OCI-LY3 (cell line): Measurements from ENCODE around the gene CHCHD5.

Source experiments
- CTCF ChIP-seq: fragments of 200-600, 300-600 bp; sonication (generic); IDR thresholded peaks from 2 replicates; pipeline ENCODE4 v1.5.1; 2014; ENCODE audit warnings: antibody characterized with exemption, low read length, low read depth
- EZH2phosphoT487 ChIP-seq: fragments of 200-600 bp; shearing (Covaris generic); IDR thresholded peaks from 2 replicates; pipeline ENCODE4 v1.6.1; 2018; ENCODE audit warnings: antibody characterized with exemption, mixed run types, low read depth

GRCh38 chr2:112585400-112585799, 991 bp downstream of the CHCHD5 start:
- no peak for TF ChIP-seq CTCF
- TF ChIP-seq EZH2phosphoT487: no peak
